Activated CD8-positive, alpha-beta memory T cell treated with anti-CD3 and anti-CD28 coated beads for 24 hours (primary cell): ENCODE measurements around the gene RICTOR.

Experiments
- DNase-seq: peaks from one replicate; pipeline ENCODE4 v3.0.0-alpha.2; 2020

Gene RICTOR

GRCh38 chr5:38931731-38932130 lies 142.5 kb downstream of the RICTOR start:
- no peak for DNase-seq

- no peak for DNase-seq
Observed at GRCh38 chr5:38929838-38930237, 144.4 kb downstream of the RICTOR start.

GRCh38 chr5:38927470-38927869 lies 146.7 kb downstream of the RICTOR start:
- no peak for DNase-seq

- DNase-seq = no peak
Observed at GRCh38 chr5:38926121-38926520, 148.1 kb downstream of the RICTOR start.

GRCh38 chr5:38925154-38925925 lies 148.9 kb downstream of the RICTOR start:
- DNase-seq = no peak

GRCh38 chr5:38923661-38924451 lies 150.3 kb downstream of the RICTOR start:
- DNase-seq = no peak

- DNase-seq = peak; percentile 65
Observed at GRCh38 chr5:38922199-38922598, 152.0 kb downstream of the RICTOR start.

GRCh38 chr5:38921174-38921573 lies 153.0 kb downstream of the RICTOR start:
- no peak for DNase-seq

GRCh38 chr5:38916802-38917201 lies 157.4 kb downstream of the RICTOR start:
- DNase-seq = no peak

GRCh38 chr5:38913714-38914113 lies 160.5 kb downstream of the RICTOR start:
- no peak for DNase-seq

GRCh38 chr5:38911933-38912332 lies 162.3 kb downstream of the RICTOR start:
- no peak for DNase-seq

- no peak for DNase-seq
Observed at GRCh38 chr5:38906503-38906902, 167.7 kb downstream of the RICTOR start.

- no peak for DNase-seq
Observed at GRCh38 chr5:38905516-38905915, 168.7 kb downstream of the RICTOR start.

GRCh38 chr5:38899936-38900335 lies 174.3 kb downstream of the RICTOR start:
- no peak for DNase-seq

GRCh38 chr5:38896760-38897159 lies 177.4 kb downstream of the RICTOR start:
- no peak for DNase-seq

- DNase-seq = no peak
Observed at GRCh38 chr5:38892363-38892762, 181.8 kb downstream of the RICTOR start.

- no peak for DNase-seq
Observed at GRCh38 chr5:38891563-38891962, 182.6 kb downstream of the RICTOR start.

- no peak for DNase-seq
Observed at GRCh38 chr5:38889424-38889823, 184.8 kb downstream of the RICTOR start.

GRCh38 chr5:38888041-38888440 lies 186.2 kb downstream of the RICTOR start:
- DNase-seq = no peak
